MCF 10A (cell line): ENCODE results near the gene FGF14. TPM values are rescaled to one million over a fixed set of nuclear protein-coding genes. Genes with fewer than 3 reads are reported as not detected.

ENCODE experiments used
- BruUV-seq: library from RNA; stranded (reverse); fragments of 400-500 nt; replicated peaks from 2 replicates; lab custom pipeline; 2021; lab: Mats Ljungman, UMichigan
- CTCF ChIA-PET: fragments of 300-600 bp; sonication (Branson Sonifier 250); formaldehyde crosslinking; extraction: SDS; loops from one replicate; lab custom pipeline; 2021; ENCODE audit warnings: antibody characterized with exemption, inconsistent platforms; lab: Yijun Ruan, JAX
- POLR2A ChIA-PET: fragments of 300-600, 350-650 bp; sonication (Branson Sonifier 250); formaldehyde crosslinking; extraction: SDS; loops from one replicate; lab custom pipeline; 2020; ENCODE audit warnings: antibody characterized with exemption, inconsistent platforms; lab: Yijun Ruan, JAX
- DNase-seq: peaks from one replicate; pipeline ENCODE4 v3.0.0-alpha.2; 2018; ENCODE audit not compliant: unreplicated experiment
- H3K27ac Mint-ChIP-seq: one replicate; pipeline ENCODE4 v1.8.0; 2022; ENCODE audit warnings: mild to moderate bottlenecking, low read depth, mixed read lengths; ENCODE audit not compliant: unreplicated experiment
- H3K27me3 Mint-ChIP-seq: one replicate; pipeline ENCODE4 v1.8.0; 2022; ENCODE audit warnings: mixed read lengths; ENCODE audit not compliant: insufficient read depth, unreplicated experiment
- H3K36me3 Mint-ChIP-seq: one replicate; pipeline ENCODE4 v1.8.0; 2022; ENCODE audit warnings: mild to moderate bottlenecking, moderate library complexity, mixed read lengths; ENCODE audit not compliant: insufficient read depth, unreplicated experiment
- H3K4me1 Mint-ChIP-seq: one replicate; pipeline ENCODE4 v1.8.0; 2022; ENCODE audit warnings: mixed read lengths; ENCODE audit not compliant: insufficient read depth, unreplicated experiment
- H3K4me3 Mint-ChIP-seq: one replicate; pipeline ENCODE4 v1.8.0; 2022; ENCODE audit warnings: mild to moderate bottlenecking, moderate library complexity, mixed read lengths; ENCODE audit not compliant: unreplicated experiment
- H3K9me3 Mint-ChIP-seq: one replicate; pipeline ENCODE4 v1.8.0; 2022; ENCODE audit warnings: mixed read lengths; ENCODE audit not compliant: unreplicated experiment
- CTCF ChIP-seq: fragments of 200-600 bp; IDR thresholded peaks from one replicate; pipeline ENCODE4 v1.8.0; 2022; ENCODE audit warnings: antibody characterized with exemption, mild to moderate bottlenecking; ENCODE audit not compliant: unreplicated experiment
- intact Hi-C: fragments of 100-400 bp; cut with micrococcal nuclease; formaldehyde crosslinking; loops from 2 replicates; pipeline ENCODE4 v1.14.1; 2022
- total RNA-seq: library from RNA; stranded (reverse); gene quantifications from 2 replicates; pipeline ENCODE4 v1.2.3, GENCODE V29; 2022

The FGF14 gene
- total RNA-seq, 1 experiment from 2014 or later = not detected

- BruUV-seq = no TSS peak
- Mint-ChIP-seq H3K27me3 (no peaks in the 10 kb centered on the region), H3K9me3 (no peaks in the 10 kb centered on the region), H3K27ac (no peak overlapping the region), H3K4me3 (no peak overlapping the region), H3K36me3 (no peaks in the 10 kb centered on the region), H3K4me1 (no peaks in the 10 kb centered on the region)
- POLR2A ChIA-PET = interaction anchor here (0.7 to 1.2 kb wide), 2 partner anchors 224 to 780 kb away, joined by 3 read pairs; no protein-coding TSS in a partner anchor
- CTCF ChIA-PET = no interaction called here
- TF ChIP-seq CTCF = no peak
- intact Hi-C loops = no loop called here
- DNase-seq = no peak
These were observed 431.5 kb downstream of the FGF14 start for GRCh38 chr13:101970341-101970740.

- no TSS peak for BruUV-seq
- no peak for DNase-seq
- POLR2A ChIA-PET = no interaction called here
- Mint-ChIP-seq H3K27me3 (no peaks in the 10 kb centered on the region), H3K4me3 (no peak overlapping the region), H3K36me3 (no peaks in the 10 kb centered on the region), H3K27ac (no peak overlapping the region), H3K9me3 (no peaks in the 10 kb centered on the region), H3K4me1 (no peaks in the 10 kb centered on the region)
- TF ChIP-seq CTCF = no peak
- CTCF ChIA-PET = interaction anchor here (1.6 kb wide), 1 partner anchor 25 kb away, joined by 3 read pairs; no protein-coding TSS in a partner anchor
- intact Hi-C loops = no loop called here
These were observed 434.1 kb downstream of the FGF14 start for GRCh38 chr13:101967781-101968180.

GRCh38 chr13:101967216-101967615 is 434.6 kb downstream of the FGF14 start:
- POLR2A ChIA-PET = no interaction called here
- H3K27ac Mint-ChIP-seq = no peak overlapping the region
- no peaks in the 10 kb centered on the region for H3K27me3 Mint-ChIP-seq
- intact Hi-C loops = no loop called here
- no peak overlapping the region for H3K4me3 Mint-ChIP-seq
- H3K9me3 Mint-ChIP-seq = no peaks in the 10 kb centered on the region
- CTCF ChIA-PET = interaction anchor here (1.6 kb wide), 1 partner anchor 25 kb away, joined by 3 read pairs; no protein-coding TSS in a partner anchor
- DNase-seq = no peak
- TF ChIP-seq CTCF = no peak
- H3K36me3 Mint-ChIP-seq = no peaks in the 10 kb centered on the region
- BruUV-seq = no TSS peak
- H3K4me1 Mint-ChIP-seq = no peaks in the 10 kb centered on the region

GRCh38 chr13:101965096-101965495 is 436.8 kb downstream of the FGF14 start:
- TF ChIP-seq CTCF = no peak
- no peak overlapping the region for H3K27ac Mint-ChIP-seq
- DNase-seq = no peak
- intact Hi-C loops = no loop called here
- ChIA-PET CTCF (no interaction called here), POLR2A (no interaction called here)
- BruUV-seq = no TSS peak
- H3K4me1 Mint-ChIP-seq = no peaks in the 10 kb centered on the region
- H3K9me3 Mint-ChIP-seq = no peaks in the 10 kb centered on the region
- H3K27me3 Mint-ChIP-seq = no peaks in the 10 kb centered on the region
- no peak overlapping the region for H3K4me3 Mint-ChIP-seq
- no peaks in the 10 kb centered on the region for H3K36me3 Mint-ChIP-seq
